Lower leg skin (tissue), 3 donors: Measurements from ENCODE around the gene TARDBP.

Experiments used
- POLR2A ChIP-seq, 2 donors: fragments of 450-650 bp; IDR thresholded peaks; one replicate each; pipeline ENCODE4 v1.6.1; 2016 to 2017; ENCODE audit warnings: antibody characterized with exemption in 2 of 2, mild to moderate bottlenecking in 1 of 2, moderate library complexity in 1 of 2
- TF ChIP-seq, protein P1 (sequence below), 3 donors: fragments of 450-650 bp; IDR thresholded peaks; one replicate each; pipeline ENCODE4 v1.5.1; 2016; ENCODE audit warnings: antibody characterized with exemption in 3 of 3, mild to moderate bottlenecking in 3 of 3, moderate library complexity in 2 of 3

GRCh38 chr1:11072216-11072917 lies 59.9 kb downstream of the TARDBP start:
- TF ChIP-seq POLR2A (IDR thresholded peaks at IDR 0.05) = no peak
- TF ChIP-seq, protein P1, sequence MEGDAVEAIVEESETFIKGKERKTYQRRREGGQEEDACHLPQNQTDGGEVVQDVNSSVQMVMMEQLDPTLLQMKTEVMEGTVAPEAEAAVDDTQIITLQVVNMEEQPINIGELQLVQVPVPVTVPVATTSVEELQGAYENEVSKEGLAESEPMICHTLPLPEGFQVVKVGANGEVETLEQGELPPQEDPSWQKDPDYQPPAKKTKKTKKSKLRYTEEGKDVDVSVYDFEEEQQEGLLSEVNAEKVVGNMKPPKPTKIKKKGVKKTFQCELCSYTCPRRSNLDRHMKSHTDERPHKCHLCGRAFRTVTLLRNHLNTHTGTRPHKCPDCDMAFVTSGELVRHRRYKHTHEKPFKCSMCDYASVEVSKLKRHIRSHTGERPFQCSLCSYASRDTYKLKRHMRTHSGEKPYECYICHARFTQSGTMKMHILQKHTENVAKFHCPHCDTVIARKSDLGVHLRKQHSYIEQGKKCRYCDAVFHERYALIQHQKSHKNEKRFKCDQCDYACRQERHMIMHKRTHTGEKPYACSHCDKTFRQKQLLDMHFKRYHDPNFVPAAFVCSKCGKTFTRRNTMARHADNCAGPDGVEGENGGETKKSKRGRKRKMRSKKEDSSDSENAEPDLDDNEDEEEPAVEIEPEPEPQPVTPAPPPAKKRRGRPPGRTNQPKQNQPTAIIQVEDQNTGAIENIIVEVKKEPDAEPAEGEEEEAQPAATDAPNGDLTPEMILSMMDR (IDR thresholded peaks at IDR 0.05) = no peak
